AG09319 (cell line): ENCODE results near the gene MROH8.

Source experiments
- DNase-seq: peaks from one replicate; pipeline ENCODE4 v3.0.0-alpha.2; 2010; ENCODE audit warnings: low read depth; ENCODE audit errors: extremely low read depth
- TF ChIP-seq, protein P1 (sequence below): IDR thresholded peaks from 2 replicates; pipeline ENCODE4 v1.5.1; 2011; ENCODE audit warnings: low read depth, mild to moderate bottlenecking, inconsistent platforms, low read length, moderate library complexity

The MROH8 gene

DNA sequence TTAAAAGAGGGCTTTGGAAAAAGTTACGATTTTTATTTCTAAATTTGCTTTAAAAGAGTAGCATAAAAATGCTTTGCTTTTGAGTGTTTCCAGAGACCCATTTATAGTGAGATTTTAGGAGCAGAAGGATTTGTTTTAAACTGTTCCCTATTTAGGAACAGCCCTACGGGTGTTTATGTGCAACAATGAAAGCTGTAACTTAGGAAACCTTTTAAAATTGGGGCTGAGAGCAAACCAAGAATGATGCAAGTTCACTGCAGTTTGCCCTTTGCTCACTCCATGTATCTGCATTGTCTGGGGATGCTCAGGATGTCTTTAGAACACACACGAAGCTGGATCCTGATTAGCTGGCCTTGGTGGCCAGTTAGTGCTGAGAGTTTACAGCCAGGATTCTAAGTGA, 41.4 kb upstream of the MROH8 start:
- peak; percentile 45 for DNase-seq
- TF ChIP-seq, protein P1, sequence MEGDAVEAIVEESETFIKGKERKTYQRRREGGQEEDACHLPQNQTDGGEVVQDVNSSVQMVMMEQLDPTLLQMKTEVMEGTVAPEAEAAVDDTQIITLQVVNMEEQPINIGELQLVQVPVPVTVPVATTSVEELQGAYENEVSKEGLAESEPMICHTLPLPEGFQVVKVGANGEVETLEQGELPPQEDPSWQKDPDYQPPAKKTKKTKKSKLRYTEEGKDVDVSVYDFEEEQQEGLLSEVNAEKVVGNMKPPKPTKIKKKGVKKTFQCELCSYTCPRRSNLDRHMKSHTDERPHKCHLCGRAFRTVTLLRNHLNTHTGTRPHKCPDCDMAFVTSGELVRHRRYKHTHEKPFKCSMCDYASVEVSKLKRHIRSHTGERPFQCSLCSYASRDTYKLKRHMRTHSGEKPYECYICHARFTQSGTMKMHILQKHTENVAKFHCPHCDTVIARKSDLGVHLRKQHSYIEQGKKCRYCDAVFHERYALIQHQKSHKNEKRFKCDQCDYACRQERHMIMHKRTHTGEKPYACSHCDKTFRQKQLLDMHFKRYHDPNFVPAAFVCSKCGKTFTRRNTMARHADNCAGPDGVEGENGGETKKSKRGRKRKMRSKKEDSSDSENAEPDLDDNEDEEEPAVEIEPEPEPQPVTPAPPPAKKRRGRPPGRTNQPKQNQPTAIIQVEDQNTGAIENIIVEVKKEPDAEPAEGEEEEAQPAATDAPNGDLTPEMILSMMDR = no peak

GRCh38 chr20:37219751-37220668, 40.7 kb upstream of the MROH8 start:
- TF ChIP-seq, protein P1 = no peak
- DNase-seq = no peak

DNA sequence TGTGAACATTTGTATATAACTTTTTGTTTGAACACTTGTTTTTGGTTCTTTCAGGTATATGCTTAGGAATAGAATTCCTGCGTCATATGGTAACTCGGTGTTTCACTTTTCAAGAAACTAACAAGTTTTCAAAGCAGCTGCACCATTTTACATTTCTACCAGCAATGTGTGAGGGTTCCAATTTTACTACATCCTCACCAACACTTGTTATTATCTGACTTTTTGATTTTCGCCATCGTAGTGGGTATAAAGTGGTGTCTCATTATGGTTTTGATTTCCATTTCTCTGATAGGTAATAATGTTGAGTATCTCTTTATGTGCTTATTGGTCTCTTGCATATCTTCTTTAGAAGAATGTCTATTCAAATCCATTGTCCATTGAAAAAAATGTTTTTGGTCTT, 39.6 kb upstream of the MROH8 start:
- TF ChIP-seq, protein P1 = no peak
- no peak for DNase-seq

DNA sequence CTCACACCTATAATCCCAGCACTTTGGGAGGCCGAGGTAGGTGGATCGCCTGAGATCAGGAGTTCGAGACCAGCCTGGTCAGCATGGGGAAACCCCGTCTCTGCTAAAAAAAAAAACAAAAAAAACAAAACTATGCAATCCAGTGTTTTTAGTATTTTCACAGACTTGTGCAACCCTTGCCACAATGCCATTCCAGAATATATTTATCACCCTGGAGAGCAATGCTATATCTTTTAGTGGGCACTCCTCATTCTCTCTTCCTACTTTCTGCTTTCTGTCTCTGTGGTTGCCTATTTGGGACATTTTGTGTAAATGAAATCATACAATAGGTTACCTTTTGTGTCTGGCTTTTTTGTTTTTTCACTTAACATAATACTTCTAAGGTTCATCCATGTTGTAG, 39.1 kb upstream of the MROH8 start:
- TF ChIP-seq, protein P1 = no peak
- DNase-seq = no peak

DNA sequence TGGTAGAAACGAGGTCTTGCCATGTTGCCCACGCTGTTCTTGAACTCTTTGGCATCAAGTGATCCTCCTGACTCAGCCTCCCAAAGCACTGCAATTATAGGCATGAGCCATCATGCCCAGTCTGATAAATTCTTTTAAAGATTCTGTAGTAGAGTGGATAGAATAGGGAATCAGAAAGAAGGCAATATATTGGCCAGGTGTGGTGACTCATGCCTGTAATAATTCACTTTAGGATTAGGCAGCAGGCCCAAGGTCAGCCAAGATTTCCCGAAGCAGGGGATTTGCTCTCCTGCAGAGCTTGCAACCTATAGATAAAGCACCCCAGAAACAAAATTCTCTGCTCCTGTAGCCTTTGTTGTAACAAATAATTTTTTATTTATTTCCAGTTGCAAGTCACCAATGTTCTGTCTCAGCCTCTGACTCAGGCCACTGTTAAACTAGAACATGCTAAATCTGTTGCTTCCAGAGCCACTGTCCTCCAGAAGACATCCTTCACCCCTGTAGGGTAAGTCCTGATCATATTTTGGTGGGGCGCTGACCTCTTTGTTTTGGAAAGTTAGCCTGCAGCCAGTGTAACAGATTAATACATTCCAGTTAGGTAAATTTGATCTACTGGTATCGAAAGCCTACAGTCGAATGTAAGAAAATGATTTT, 30.4 kb upstream of the MROH8 start:
- DNase-seq = no peak
- TF ChIP-seq, protein P1 = no peak

- DNase-seq = no peak
- TF ChIP-seq, protein P1 = no peak
Measured at GRCh38 chr20:37209193-37209592, 29.8 kb upstream of the MROH8 start.

DNA sequence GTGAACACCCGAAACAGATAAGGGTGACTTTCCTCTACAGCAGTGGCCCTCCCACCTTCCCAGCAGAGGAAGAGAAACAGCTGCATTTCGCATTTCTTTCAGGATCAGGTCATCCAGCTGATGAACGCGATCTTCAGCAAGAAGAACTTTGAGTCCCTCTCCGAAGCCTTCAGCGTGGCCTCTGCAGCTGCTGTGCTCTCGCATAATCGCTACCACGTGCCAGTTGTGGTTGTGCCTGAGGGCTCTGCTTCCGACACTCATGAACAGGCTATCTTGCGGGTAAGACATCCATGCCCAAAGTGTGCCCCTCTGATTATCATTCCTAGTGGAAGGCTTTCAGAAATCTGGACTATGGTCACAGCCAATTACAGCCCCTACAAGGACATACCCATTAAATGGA, 27.8 kb upstream of the MROH8 start:
- no peak for DNase-seq
- TF ChIP-seq, protein P1 = no peak
